ENCODE measurements around the gene KCNE2. TPM values are rescaled to one million over a fixed set of nuclear protein-coding genes. Genes with fewer than 3 reads are reported as not detected.

Gene KCNE2
- polyA plus RNA-seq (2012; ENCODE audit: insufficient read depth, insufficient read length): not detected

DNA sequence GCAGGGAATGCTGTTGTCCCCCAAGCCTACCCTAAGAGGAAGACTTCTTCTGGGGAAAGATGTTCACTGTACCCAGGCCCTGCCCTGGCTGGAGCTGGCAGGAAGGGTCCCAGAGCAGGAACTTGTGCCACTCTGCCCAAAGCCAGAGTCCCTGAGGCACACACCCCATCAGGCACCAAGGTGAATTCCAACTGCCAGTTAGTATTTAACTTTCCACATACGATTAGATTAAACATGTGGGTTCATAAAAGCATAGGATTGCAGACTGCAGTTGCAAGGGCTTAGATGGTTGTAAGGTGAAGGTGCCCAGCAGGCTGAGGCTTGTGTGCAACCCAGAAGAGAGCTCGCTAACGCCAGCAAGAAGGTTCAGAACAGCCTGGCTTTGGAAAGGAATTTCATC, at the start of gene KCNE2:
KCNE2 (plus strand) TSS at position 274 of the 400 bp plus-strand sequence. CDS start 6,473 bp downstream, outside the sequence.
- H3K4me3 ChIP-seq (ENCODE audit: low read length): no peak within 1 kb of the TSS
- DNase-seq (ENCODE audit: low read depth, low spot score): no peak

GRCh38 chr21:34319585-34319984, 44.2 kb upstream of the KCNE2 start:
- H3K4me3 ChIP-seq (ENCODE audit: low read length): no peak overlapping the region
- no peak for DNase-seq (ENCODE audit: low read depth, low spot score)

DNA sequence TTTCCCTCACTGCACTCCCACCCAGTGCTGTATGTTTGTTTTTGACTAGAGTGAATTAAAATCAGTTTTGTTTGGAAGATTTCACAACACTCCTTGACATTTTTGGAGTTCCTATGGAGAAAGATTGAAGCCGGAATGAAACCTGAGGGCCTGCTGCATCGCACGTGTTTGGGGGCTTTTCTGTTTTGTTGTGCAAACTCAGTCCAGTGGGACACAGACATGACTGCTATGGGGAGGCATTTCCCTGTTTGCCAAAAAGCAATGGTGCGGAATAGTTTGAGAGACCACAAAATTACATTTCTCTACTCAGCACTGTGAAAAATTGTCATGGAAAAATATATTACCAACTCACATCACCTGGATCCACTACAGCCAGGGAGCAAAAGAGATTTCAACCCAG, 43.8 kb upstream of the KCNE2 start:
- H3K4me3 ChIP-seq (ENCODE audit: low read length): no peak overlapping the region
- DNase-seq (ENCODE audit: low read depth, low spot score): no peak

DNA sequence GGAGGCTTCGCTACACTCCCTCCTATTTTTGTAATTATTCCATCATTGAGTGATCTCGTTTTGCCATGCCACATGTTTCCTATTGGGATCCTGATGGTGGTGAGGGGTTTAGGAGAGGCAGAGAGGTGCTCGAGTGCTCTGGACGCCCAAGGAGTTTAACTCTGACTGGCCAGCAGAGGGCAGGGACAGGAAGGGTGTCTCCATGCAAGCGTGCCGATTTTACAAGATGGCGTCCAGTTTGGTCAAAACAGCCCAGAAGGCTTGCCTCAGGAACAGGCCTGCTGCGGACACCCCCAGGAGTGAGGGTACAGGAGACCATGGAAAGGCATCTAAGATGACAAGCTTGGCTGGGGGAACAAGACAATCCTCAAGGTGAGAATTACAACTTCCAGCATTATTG, 33.8 kb upstream of the KCNE2 start:
- no peak for DNase-seq (ENCODE audit: low read depth, low spot score)
- no peak overlapping the region for H3K4me3 ChIP-seq (ENCODE audit: low read length)

DNA sequence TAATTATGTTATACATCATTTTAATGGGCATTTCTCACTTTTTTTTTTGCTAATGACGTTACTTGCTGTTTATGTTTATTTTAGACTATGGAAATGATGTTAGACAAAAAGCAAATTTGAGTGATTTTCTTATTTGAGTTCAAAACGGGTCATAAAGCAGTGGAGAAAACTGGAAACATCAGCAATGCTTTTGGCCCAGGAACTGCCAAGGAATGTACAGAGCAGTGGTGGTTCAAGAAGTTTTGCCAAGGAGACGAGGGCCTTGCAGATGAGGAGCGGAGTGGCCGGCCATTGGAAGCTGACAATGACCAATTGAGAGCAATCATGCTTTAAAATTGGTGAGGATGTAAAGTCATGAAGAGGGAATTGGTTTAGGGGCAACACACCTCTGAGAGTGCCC, 32.1 kb upstream of the KCNE2 start:
- no peak overlapping the region for H3K4me3 ChIP-seq (ENCODE audit: low read length)
- no peak for DNase-seq (ENCODE audit: low read depth, low spot score)

- DNase-seq (ENCODE audit: low read depth, low spot score): no peak
- H3K4me3 ChIP-seq (ENCODE audit: low read length): no peak overlapping the region
These were observed 31.5 kb upstream of the KCNE2 start for GRCh38 chr21:34332347-34332746.

DNA sequence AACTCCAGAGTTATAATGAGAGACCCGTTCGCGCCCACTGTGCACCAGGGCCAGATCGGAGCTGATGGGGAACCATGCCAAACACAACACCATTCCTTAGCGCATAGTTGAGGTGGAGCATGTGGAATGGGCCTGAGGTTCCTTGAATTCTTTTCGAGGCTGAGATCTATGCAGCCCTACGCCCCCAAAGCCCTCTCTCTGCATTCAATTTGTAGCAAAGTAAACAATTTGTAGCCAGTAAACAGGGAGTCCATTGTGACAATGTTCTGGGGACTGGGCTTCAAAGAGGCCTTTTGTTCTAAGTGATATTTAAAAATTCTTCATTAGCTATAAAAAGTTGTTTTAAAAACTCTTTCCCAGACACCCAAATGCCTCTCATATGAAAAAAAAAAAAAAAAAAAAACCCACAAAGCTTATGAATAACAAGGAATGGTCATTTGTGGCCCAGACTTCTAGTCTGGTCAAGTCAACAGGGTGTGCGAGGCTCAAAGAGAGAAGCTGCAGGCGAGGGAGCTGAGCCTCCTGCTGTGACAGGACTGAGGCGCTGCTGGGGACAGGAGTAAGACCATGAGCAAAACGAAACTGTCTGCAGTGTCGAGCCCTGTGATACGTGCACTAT, 30.6 kb upstream of the KCNE2 start:
- no peak overlapping the region for H3K4me3 ChIP-seq (ENCODE audit: low read length)
- no peak for DNase-seq (ENCODE audit: low read depth, low spot score)

DNA sequence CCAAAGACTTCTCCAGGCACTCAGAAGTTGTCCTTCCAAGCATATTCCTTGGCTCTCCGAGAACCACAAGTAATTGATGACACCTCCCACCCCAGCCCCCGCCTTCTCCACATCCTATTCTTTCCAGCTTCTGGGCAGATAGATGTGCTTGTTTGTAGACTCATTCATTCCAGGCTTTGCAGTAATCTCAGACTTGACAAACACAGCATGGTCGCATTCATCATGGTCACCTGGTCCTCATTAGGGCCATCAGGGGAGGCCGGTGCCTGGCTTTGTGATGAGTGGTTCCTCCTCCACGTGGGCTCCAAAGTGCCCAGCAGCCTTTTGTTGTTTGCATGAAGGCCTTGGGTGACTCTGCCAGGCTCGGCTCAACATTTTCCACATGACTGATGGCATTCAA, 28.5 kb upstream of the KCNE2 start:
- DNase-seq (ENCODE audit: low read depth, low spot score): no peak
- H3K4me3 ChIP-seq (ENCODE audit: low read length): no peak overlapping the region

GRCh38 chr21:34336245-34336644, 27.6 kb upstream of the KCNE2 start:
- no peak for DNase-seq (ENCODE audit: low read depth, low spot score)
- no peak overlapping the region for H3K4me3 ChIP-seq (ENCODE audit: low read length)

DNA sequence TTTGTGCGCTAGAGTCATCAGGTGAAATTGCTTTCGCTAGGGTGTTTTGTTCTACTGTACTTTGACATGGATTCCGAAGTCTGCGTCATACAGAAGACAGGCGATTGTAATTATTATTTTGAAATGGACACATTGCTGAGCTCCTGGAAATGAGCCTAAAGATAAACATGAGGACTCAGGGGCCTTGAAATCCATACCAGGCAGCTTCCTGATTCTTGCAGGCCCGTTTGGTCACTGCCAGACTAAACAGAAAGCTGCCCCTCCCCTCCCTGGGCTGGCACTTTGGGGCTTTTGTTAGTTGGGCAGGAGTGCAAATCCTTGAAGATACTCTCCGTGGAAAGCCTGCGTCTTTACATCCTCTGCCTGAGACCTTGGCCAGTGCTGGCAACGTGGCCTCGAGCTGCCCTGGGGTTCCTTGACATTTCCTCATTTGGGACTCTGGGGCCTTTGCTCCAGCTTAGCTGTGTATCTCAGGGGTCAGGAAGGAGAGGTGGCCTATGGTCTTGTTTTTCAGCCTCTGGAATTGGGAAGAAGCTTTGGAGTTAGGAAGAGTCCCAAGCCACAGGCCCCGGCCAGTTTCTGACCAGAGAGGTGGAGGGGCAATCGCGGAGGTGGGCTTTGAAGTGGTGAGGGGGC, 26.9 kb upstream of the KCNE2 start:
- H3K4me3 ChIP-seq (ENCODE audit: low read length): no peak overlapping the region
- DNase-seq (ENCODE audit: low read depth, low spot score): no peak

DNA sequence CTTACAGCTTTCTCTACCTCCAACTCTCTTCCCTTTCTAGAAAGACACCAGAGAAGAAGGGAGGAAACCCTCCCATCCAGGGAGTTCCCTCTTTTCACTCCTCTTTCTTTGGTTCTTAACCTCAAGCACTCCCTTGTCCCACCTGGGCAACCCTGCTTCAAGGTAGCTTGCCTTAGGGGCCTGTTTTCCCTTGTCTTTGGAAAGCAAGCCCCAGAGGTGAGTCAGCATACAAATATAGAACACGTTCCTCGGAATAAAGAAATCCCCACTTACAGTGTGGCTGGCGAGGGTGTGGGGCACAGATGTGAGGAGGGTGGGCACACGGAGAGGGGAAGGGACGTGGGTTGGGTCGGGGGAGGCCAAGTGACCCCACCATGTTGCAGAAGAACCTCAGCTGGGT, 26.1 kb upstream of the KCNE2 start:
- H3K4me3 ChIP-seq (ENCODE audit: low read length): no peak overlapping the region
- DNase-seq (ENCODE audit: low read depth, low spot score): no peak

DNA sequence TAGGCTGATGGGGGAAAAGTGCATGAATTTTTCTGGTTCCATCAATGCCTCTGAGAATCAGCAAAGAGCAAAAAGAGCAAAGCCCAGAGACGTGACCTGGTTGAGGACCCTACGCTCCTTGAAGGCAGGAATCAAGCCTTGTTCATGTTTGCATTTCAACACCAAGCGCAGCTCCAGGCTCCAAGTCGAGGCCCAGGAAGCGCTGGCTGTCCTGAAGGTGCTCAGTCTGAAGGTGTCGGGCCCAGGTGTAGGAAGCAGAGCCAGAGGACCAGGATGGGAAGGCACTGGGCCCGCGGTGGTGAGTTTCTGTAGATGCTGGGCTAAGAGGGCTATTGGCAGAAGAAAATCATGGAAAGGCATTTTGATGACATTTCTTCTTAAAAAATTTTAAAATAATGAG, 25.6 kb upstream of the KCNE2 start:
- no peak overlapping the region for H3K4me3 ChIP-seq (ENCODE audit: low read length)
- DNase-seq (ENCODE audit: low read depth, low spot score): no peak

GRCh38 chr21:34340061-34340460, 23.7 kb upstream of the KCNE2 start:
- no peak for DNase-seq (ENCODE audit: low read depth, low spot score)
- no peak overlapping the region for H3K4me3 ChIP-seq (ENCODE audit: low read length)

GRCh38 chr21:34342476-34342875, 21.3 kb upstream of the KCNE2 start:
- H3K4me3 ChIP-seq (ENCODE audit: low read length): no peak overlapping the region
- DNase-seq (ENCODE audit: low read depth, low spot score): no peak

DNA sequence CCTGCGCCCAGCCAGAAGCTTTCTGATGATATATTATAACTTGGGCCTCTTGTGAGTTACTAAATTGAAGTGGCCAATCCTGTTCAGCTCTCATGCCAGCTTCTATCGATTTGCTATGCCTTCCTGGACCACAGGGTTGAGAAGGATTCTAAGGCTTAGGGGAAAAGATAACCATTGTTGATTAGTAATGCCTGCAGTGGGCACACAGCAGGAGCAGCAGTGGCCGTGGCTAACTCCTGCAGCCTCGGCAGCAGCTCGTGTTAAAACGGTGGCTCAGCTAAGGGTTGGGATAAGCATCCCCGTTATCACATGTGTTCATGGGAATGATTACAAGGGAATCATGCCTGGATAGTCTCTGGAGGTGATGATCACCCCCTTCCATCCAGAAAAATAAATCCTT, 20.5 kb upstream of the KCNE2 start:
- no peak for DNase-seq (ENCODE audit: low read depth, low spot score)
- no peak overlapping the region for H3K4me3 ChIP-seq (ENCODE audit: low read length)

DNA sequence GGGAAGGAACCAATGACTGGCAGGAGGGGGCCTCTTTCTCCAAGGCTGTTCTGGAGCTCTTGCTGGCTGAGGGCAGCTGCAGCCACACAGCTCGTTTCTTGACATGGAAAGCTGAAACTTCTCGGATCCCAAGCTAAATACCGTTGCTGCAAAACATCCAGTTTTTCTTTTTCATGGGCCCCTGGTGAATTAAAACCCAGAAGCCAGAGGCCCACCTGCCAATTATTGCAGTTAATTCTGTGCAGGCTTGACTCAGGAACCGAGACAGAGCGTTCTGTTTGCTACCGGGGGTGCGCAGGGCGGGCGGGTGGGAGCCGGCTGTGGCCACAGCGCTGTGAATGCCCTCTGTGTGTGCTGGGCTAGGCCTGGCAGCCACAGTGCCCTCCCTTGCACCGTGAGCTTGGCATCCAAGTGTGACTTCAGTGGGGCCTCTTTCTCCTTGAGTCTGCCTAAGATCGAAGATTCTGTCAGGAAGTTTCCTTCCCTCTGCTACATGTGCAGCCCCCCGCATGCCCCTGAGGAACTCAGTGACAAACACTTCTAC, 19.9 kb upstream of the KCNE2 start:
- no peak for DNase-seq (ENCODE audit: low read depth, low spot score)

DNA sequence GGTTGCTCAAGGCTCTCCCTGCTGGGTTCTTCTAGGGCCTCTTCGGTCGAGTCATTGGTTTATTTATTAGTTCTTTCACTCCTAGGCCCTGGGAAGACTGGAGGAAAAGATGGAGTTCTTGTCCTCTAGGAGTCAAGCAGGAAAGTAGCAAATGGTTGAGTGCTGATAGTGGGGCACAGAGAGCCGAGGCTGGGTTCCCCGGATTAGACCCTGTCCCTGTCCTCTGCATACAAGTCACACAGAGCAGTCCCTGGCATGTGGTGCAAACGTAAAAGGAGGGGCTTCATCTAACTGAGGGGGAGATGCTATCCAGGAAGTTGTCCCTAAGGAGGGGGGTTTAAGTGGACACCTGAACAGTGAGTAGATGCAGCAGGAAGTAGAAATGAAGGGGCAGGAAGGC, 19.2 kb upstream of the KCNE2 start:
- no peak overlapping the region for H3K4me3 ChIP-seq (ENCODE audit: low read length)
- no peak for DNase-seq (ENCODE audit: low read depth, low spot score)

More for the DNA sequence above, 19.9 kb upstream of the KCNE2 start:
- no peak overlapping the region for H3K4me3 ChIP-seq (ENCODE audit: low read length)

DNA sequence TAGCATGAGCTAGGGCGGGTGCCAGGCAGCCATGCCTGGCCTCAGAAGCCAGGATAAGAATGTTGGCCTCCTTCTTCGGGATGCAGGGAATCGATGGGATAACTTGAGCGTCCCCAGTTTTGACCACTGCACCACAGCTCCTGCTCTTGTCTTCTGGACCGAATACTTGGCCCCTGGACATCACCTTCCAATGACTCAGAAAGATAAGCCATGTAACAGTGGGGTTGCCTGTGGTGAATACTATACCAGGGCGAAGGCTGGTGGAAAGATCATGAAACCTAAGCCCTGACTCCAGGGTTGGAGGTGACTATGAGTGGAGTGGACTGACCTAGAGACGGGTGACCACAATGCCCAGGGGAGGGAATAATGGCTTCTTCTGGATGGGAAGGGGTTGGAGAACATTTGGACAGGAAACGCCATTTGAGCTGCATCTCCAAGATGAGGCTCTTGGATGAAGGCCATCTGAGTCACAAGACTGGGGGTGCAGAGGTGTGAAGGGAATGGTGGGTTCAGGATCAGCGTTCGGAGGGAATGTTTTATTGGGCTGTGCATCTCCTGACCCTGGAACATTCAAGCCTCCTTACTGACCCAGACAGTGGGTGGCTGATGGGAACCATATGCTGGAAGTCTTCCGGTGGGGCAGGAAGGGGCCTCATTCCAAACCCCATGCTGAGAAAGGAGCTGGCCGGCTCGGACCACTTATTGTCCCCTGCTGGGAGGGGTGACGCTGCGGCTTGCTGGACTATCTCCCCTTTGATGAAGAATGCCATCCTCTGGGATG, 18.5 kb upstream of the KCNE2 start:
- DNase-seq (ENCODE audit: low read depth, low spot score): no peak
- no peak overlapping the region for H3K4me3 ChIP-seq (ENCODE audit: low read length)

- DNase-seq (ENCODE audit: low read depth, low spot score): no peak
- H3K4me3 ChIP-seq (ENCODE audit: low read length): no peak overlapping the region
These were observed 17.9 kb upstream of the KCNE2 start for GRCh38 chr21:34345892-34346291.

DNA sequence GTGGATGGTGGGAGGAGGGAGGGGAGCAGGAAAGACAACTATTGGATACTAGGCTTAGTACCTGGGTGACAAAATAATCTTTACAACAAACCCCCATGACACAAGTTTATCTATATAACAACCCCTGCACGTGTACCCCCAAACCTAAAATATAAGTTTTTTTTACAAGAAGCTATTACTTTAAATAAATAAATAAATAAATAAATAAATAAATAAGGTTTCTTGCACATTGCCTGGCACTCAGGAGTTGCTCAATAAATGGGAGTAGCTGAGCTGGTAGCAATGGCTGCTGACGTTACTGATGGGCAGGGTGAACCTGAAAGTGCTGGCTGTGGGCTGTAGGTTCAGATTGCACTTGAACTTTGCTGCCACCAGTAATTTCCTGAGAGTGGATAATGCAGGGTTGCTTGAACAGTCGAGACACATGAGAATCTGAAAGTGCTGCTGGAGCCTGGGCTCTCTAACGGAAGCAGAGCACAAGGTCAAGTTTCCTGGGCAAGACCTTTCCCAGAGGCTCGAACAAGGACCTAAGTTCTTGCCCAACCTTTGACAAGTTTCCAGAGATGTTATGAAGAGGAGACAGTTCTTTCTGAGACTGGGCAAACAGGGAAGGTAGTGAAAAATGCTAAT, 14.8 kb upstream of the KCNE2 start:
- DNase-seq (ENCODE audit: low read depth, low spot score): no peak
- H3K4me3 ChIP-seq (ENCODE audit: low read length): no peak overlapping the region
